ENCODE measurements around the gene TGFBR3. TPM values are rescaled to one million over a fixed set of nuclear protein-coding genes. Genes with fewer than 3 reads are reported as not detected.

TGFBR3 gene
- total RNA-seq, 2 experiments from 2014 or later, result 31.5 to 36.6 TPM

DNA sequence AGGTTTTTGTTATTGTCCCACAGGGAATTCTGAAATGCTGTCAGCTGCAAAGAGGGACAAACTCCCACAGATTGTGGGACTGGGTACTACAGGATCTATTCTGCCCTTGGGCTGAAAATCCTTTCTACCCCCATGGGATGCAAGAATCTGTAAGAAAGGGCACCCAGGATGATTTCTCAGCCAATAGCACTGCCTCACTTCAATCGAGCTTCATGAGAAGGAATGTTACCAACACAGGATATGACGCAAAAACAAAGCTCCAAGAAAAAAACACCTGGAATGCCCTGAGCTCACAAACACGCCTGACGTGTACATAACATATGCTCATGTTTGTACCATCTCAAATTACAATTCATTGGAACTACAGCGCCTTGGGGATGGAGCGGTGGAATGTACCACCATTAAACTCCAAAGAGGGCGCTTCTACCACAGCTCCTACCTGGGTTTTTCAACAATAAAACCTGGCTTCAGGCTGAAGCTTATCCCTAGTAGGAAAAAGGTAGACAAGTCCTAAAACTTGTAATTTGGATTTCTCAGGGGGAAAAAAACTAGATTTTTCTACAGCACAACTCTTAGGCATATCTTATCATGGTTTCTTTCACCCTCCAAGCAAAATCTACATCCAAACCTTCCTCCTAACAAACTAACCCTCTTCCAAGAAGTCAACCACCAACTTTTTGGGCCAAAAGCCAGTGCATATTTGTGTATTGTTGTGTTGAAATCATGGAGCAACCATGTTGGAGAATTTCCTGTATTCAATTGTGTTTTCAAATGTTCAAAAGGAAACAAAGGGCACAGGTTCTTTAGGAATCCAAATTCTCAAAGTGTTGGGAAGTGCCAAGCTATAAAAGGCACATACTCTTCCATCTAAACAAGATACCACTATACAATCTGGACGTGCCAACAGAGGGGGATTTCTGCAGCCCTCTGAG lies 78.9 kb downstream of the TGFBR3 start:
- intact Hi-C loops (cut with DNase I, micrococcal nuclease), result loop anchor here (5.0 to 10.0 kb wide), 3 partner anchors 80 to 498 kb away; partner anchors contain the start of genes CDC7 (in 1 of the 2) and TGFBR3 (in 1 of the 2)
- H3K36me3 Mint-ChIP-seq (ENCODE audit: low read depth), result no peaks in the 10 kb centered on the region
- Histone ChIP-seq H3K9me3 (ENCODE audit: control insufficient read depth in 1 of 2, insufficient read depth in 1 of 2, low read length in 2 of 2) (no peaks in the 10 kb centered on the region), H3K27me3 (ENCODE audit: control insufficient read depth in 1 of 2, insufficient read depth in 2 of 2, low read length in 2 of 2) (no peaks in the 10 kb centered on the region), H3K36me3 (ENCODE audit: insufficient read depth, low read length) (no peaks in the 10 kb centered on the region), H3K27ac (ENCODE audit: low read depth in 1 of 2, low read length in 2 of 2) (no peak overlapping the region), H3K4me3 (ENCODE audit: low read length) (no peak overlapping the region), H3K4me1 (ENCODE audit: insufficient read depth, low read length) (peaks cover 55% of the 10 kb centered on the region)
- H3K9me3 Mint-ChIP-seq, result no peaks in the 10 kb centered on the region
- ChIA-PET POLR2A (interaction anchor here (4.2 kb wide), 1 partner anchor 78 kb away, joined by 21 read pairs; the partner anchor contains the start of gene TGFBR3), CTCF (interaction anchor here (1.0 kb wide), 1 partner anchor 77 kb away, joined by 3 read pairs; no protein-coding TSS in a partner anchor)
- peak overlapping the region; percentile 94 for H3K27ac Mint-ChIP-seq
- DNase-seq (no peak), ATAC-seq (ENCODE audit: poor library complexity) (no peak)
- no peak for TF ChIP-seq CTCF (IDR thresholded peaks at IDR 0.05)
- H3K4me3 Mint-ChIP-seq, result no peak overlapping the region
- no peaks in the 10 kb centered on the region for H3K27me3 Mint-ChIP-seq
- H3K4me1 Mint-ChIP-seq (ENCODE audit: low read depth), result peaks cover 69% of the 10 kb centered on the region

DNA sequence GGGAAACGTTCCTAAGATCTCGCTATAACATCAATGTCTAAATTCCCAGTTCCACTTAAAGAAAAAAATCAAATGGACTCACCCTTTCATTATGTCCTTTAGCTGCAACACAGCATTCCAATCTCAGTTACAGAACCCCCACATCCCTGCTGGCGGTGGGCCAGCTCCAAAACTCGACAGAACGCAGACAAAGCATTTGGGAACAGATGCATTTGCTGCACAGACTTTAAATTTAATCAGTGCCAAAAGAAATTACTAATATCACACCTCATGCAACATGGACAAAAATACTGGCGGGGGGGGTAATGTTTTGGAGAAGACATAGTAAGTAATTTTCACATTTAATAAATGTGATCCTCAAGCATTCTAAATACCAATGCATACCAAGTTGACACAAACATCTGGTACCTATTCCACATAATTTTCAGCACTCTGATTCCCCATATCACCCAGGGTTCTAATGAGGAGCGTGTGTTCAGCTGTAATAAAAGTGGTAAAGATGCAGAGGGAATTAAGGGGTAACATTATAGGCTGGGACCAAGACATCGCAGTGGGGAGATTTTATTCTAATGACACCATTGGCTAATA lies 79.7 kb downstream of the TGFBR3 start:
- no peaks in the 10 kb centered on the region for H3K9me3 Mint-ChIP-seq
- no peak overlapping the region for H3K4me3 Mint-ChIP-seq
- ATAC-seq (ENCODE audit: poor library complexity) (no peak), DNase-seq (no peak)
- Histone ChIP-seq H3K36me3 (ENCODE audit: insufficient read depth, low read length) (no peaks in the 10 kb centered on the region), H3K4me1 (ENCODE audit: insufficient read depth, low read length) (peaks cover 56% of the 10 kb centered on the region), H3K27me3 (ENCODE audit: control insufficient read depth in 1 of 2, insufficient read depth in 2 of 2, low read length in 2 of 2) (no peaks in the 10 kb centered on the region), H3K4me3 (ENCODE audit: low read length) (no peak overlapping the region), H3K9me3 (ENCODE audit: control insufficient read depth in 1 of 2, insufficient read depth in 1 of 2, low read length in 2 of 2) (no peaks in the 10 kb centered on the region), H3K27ac (ENCODE audit: low read depth in 1 of 2, low read length in 2 of 2) (no peak overlapping the region)
- H3K27me3 Mint-ChIP-seq, result no peaks in the 10 kb centered on the region
- no peak for TF ChIP-seq CTCF (IDR thresholded peaks at IDR 0.05)
- peaks cover 61% of the 10 kb centered on the region for H3K4me1 Mint-ChIP-seq (ENCODE audit: low read depth)
- peak overlapping the region; percentile 94 for H3K27ac Mint-ChIP-seq
- CTCF ChIA-PET, result interaction anchor here (1.0 kb wide), 1 partner anchor 78 kb away, joined by 3 read pairs; no protein-coding TSS in a partner anchor
- intact Hi-C loops (cut with DNase I, micrococcal nuclease), result loop anchor here (5.0 to 10.0 kb wide), 3 partner anchors 81 to 499 kb away; partner anchors contain the start of genes CDC7 (in 1 of the 2) and TGFBR3 (in 1 of the 2)
- no peaks in the 10 kb centered on the region for H3K36me3 Mint-ChIP-seq (ENCODE audit: low read depth)
- POLR2A ChIA-PET, result interaction anchor here (4.2 kb wide), 1 partner anchor 79 kb away, joined by 21 read pairs; the partner anchor contains the start of gene TGFBR3

- Mint-ChIP-seq H3K36me3 (ENCODE audit: low read depth) (no peaks in the 10 kb centered on the region), H3K27me3 (no peaks in the 10 kb centered on the region), H3K9me3 (no peaks in the 10 kb centered on the region), H3K4me1 (ENCODE audit: low read depth) (peaks cover 53% of the 10 kb centered on the region), H3K27ac (peak overlapping the region; percentile 94), H3K4me3 (no peak overlapping the region)
- intact Hi-C loops (cut with DNase I, micrococcal nuclease), result loop anchor here (2.0 to 10.0 kb wide), 5 partner anchors 81 to 499 kb away; partner anchors contain the start of genes TGFBR3 (in 2 of the 2) and CDC7 (in 1 of the 2)
- TF ChIP-seq CTCF (IDR thresholded peaks at IDR 0.05), result no peak
- ChIA-PET CTCF (interaction anchor here (1.0 to 2.1 kb wide), 3 partner anchors 78 to 81 kb away, joined by 3 to 8 read pairs (median 7); partner anchors contain the start of gene TGFBR3), POLR2A (interaction anchor here (0.7 to 4.2 kb wide), 5 partner anchors 8 to 305 kb away, joined by 3 to 21 read pairs (median 7); partner anchors contain the start of genes CDC7 and TGFBR3)
- Histone ChIP-seq H3K27me3 (ENCODE audit: control insufficient read depth in 1 of 2, insufficient read depth in 2 of 2, low read length in 2 of 2) (no peaks in the 10 kb centered on the region), H3K4me1 (ENCODE audit: insufficient read depth, low read length) (peaks cover 50% of the 10 kb centered on the region), H3K4me3 (ENCODE audit: low read length) (no peak overlapping the region), H3K9me3 (ENCODE audit: control insufficient read depth in 1 of 2, insufficient read depth in 1 of 2, low read length in 2 of 2) (no peaks in the 10 kb centered on the region), H3K36me3 (ENCODE audit: insufficient read depth, low read length) (no peaks in the 10 kb centered on the region), H3K27ac (ENCODE audit: low read depth in 1 of 2, low read length in 2 of 2) (peak overlapping the region; percentile 97 to 99)
- no peak for ATAC-seq (ENCODE audit: poor library complexity)
- DNase-seq, result peak in 7 of 14 experiments; percentile 6 to 58 (median 19)
These were observed 80.6 kb downstream of the TGFBR3 start for GRCh38 chr1:91805311-91805801.
